Upper lobe of right lung (tissue), 1 donor: Measurements from ENCODE around the gene CGGBP1. TPM values are rescaled to one million over a fixed set of nuclear protein-coding genes. Genes with fewer than 3 reads are reported as not detected.
A peak's percentile ranks its signal among the peaks of the same experiment; 100 is the strongest.

Experiments
- ATAC-seq: fragments of 200-7000 bp; cut with Tn5 transposase; one replicate; pipeline ENCODE4 v1.9.1; 2020; ENCODE audit warnings: mild to moderate bottlenecking, moderate library complexity
- DNase-seq: peaks from one replicate; pipeline ENCODE4 v3.0.0-alpha.2; 2020
- H3K27ac ChIP-seq: fragments of 200-600 bp; one replicate; pipeline ENCODE4 v1.8.0; 2022
- H3K27me3 ChIP-seq: fragments of 200-600 bp; one replicate; pipeline ENCODE4 v1.8.0; 2022; ENCODE audit warnings: mild to moderate bottlenecking
- H3K36me3 ChIP-seq: fragments of 200-600 bp; one replicate; pipeline ENCODE4 v1.8.0; 2022
- H3K4me1 ChIP-seq: fragments of 200-600 bp; one replicate; pipeline ENCODE4 v1.8.0; 2022
- H3K4me3 ChIP-seq: fragments of 200-600 bp; one replicate; pipeline ENCODE4 v1.8.0; 2022; ENCODE audit warnings: mild to moderate bottlenecking
- H3K9me3 ChIP-seq: fragments of 200-600 bp; one replicate; pipeline ENCODE4 v1.8.0; 2022
- intact Hi-C: fragments of 100-400 bp; cut with DNase I; formaldehyde crosslinking; loops from one replicate; pipeline ENCODE4 v1.11.0; 2022
- total RNA-seq: library from RNA; stranded (reverse); fragmentation: NEBNext Ultra II Directional; extraction: Animal tissue kit (Norgen Biotek cat#: 25700); gene quantifications from one replicate; pipeline ENCODE4 v1.2.1, GENCODE V29; 2021
- TF ChIP-seq, protein P1 (sequence below): fragments of 200-600 bp; IDR thresholded peaks from one replicate; pipeline ENCODE4 v1.8.0; 2022; ENCODE audit warnings: antibody characterized with exemption
- donor health status: DM: no; HTN: yes; CAD: no; lungs with severe emphysema.

Gene CGGBP1
- total RNA-seq, 1 donor from 2014 or later = 79.2 TPM

DNA sequence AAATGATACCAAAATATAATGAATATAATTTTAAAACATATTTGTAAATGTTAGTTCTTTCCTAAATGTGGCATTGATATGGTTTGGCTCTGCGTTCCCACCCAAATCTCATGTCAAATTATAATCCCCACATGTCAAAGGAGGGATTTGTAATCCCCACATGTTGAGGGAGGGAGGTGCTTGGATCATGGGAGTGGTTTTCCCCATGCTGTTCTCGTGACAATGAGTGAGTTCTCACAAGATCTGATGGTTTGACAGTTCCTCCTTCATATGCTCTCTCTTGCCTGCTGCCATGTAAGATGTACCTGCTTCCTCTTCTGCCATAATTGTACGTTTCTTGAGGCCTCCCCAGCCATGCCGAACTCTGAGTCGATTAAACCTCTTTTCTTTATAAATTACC is 12.0 kb downstream of the CGGBP1 start:
- intact Hi-C loops = no loop called here
- H3K4me1 ChIP-seq = no peaks in the 10 kb centered on the region
- ATAC-seq (no peak), DNase-seq (no peak)
- no peak overlapping the region for H3K4me3 ChIP-seq
- H3K27ac ChIP-seq = no peak overlapping the region
- TF ChIP-seq, protein P1, sequence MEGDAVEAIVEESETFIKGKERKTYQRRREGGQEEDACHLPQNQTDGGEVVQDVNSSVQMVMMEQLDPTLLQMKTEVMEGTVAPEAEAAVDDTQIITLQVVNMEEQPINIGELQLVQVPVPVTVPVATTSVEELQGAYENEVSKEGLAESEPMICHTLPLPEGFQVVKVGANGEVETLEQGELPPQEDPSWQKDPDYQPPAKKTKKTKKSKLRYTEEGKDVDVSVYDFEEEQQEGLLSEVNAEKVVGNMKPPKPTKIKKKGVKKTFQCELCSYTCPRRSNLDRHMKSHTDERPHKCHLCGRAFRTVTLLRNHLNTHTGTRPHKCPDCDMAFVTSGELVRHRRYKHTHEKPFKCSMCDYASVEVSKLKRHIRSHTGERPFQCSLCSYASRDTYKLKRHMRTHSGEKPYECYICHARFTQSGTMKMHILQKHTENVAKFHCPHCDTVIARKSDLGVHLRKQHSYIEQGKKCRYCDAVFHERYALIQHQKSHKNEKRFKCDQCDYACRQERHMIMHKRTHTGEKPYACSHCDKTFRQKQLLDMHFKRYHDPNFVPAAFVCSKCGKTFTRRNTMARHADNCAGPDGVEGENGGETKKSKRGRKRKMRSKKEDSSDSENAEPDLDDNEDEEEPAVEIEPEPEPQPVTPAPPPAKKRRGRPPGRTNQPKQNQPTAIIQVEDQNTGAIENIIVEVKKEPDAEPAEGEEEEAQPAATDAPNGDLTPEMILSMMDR = no peak
- H3K36me3 ChIP-seq = no peaks in the 10 kb centered on the region
- no peaks in the 10 kb centered on the region for H3K9me3 ChIP-seq
- H3K27me3 ChIP-seq = no peaks in the 10 kb centered on the region

DNA sequence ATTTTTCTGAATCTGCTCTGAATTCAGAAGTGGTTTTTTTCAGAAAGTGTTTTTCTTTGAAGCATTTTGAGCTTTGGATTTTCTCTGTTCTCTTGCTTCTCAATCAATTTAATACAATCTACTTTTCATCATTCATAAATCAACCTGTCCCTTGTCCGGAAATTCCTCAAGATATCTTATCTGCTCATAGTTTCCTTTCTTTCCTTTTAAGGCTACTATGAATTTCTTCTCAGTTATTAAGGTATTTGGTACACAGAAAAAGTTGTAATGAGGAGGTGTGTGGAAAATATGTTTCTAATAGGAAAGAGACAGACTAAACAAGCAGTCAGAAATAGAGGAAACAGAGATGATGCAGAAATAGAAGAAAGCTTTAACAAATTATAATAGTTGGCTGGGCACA is 14.4 kb downstream of the CGGBP1 start:
- no peak overlapping the region for H3K27ac ChIP-seq
- intact Hi-C loops = no loop called here
- ATAC-seq (no peak), DNase-seq (no peak)
- TF ChIP-seq, protein P1 = no peak
- H3K9me3 ChIP-seq = no peaks in the 10 kb centered on the region
- no peak overlapping the region for H3K4me3 ChIP-seq
- no peaks in the 10 kb centered on the region for H3K36me3 ChIP-seq
- no peaks in the 10 kb centered on the region for H3K27me3 ChIP-seq
- H3K4me1 ChIP-seq = no peaks in the 10 kb centered on the region

DNA sequence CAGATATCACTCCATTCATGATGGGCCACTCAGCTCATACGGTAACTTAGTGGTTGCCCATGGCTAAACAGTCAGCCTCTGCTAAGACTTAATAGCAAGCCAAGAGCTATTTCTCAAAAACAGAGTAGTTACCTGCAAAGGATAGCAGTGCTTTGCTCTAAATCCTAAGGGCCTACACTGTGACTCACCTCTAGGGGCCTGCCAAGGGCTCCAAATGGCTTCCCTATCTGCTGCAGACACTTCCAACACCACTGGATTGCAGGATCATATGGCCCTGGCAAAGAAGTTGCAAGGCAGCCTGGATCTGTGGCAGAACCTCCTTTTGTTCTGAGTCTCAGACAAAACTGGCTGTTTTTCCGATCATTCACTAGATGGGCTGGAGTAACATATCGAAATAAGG is 17.8 kb downstream of the CGGBP1 start:
- H3K27me3 ChIP-seq = no peaks in the 10 kb centered on the region
- ATAC-seq (no peak), DNase-seq (no peak)
- no peaks in the 10 kb centered on the region for H3K9me3 ChIP-seq
- H3K4me3 ChIP-seq = no peak overlapping the region
- TF ChIP-seq, protein P1 = no peak
- no peak overlapping the region for H3K27ac ChIP-seq
- no peaks in the 10 kb centered on the region for H3K36me3 ChIP-seq
- H3K4me1 ChIP-seq = no peaks in the 10 kb centered on the region
- intact Hi-C loops = no loop called here

DNA sequence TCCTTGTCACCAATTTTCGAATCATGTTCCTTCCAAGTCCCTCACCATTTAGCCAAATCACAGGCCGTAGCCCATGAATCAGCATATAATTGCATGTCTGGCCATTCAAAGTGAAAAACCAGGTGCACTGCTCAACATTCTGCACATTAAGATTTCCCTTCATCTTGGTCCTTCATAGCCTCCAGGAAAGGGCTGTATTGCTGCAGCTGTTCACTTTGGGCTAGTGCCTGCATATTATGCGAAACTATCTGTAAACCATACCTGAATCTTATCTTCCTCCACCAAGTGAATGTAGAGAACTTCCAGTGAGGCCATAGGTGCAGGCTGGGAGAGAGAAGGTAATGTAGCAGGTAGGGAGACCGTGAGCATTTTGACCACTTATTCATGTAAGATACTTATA is 18.3 kb downstream of the CGGBP1 start:
- no peak overlapping the region for H3K4me3 ChIP-seq
- no peaks in the 10 kb centered on the region for H3K9me3 ChIP-seq
- H3K27me3 ChIP-seq = no peaks in the 10 kb centered on the region
- no peaks in the 10 kb centered on the region for H3K4me1 ChIP-seq
- ATAC-seq (no peak), DNase-seq (no peak)
- TF ChIP-seq, protein P1 = no peak
- intact Hi-C loops = no loop called here
- H3K27ac ChIP-seq = no peak overlapping the region
- no peaks in the 10 kb centered on the region for H3K36me3 ChIP-seq

DNA sequence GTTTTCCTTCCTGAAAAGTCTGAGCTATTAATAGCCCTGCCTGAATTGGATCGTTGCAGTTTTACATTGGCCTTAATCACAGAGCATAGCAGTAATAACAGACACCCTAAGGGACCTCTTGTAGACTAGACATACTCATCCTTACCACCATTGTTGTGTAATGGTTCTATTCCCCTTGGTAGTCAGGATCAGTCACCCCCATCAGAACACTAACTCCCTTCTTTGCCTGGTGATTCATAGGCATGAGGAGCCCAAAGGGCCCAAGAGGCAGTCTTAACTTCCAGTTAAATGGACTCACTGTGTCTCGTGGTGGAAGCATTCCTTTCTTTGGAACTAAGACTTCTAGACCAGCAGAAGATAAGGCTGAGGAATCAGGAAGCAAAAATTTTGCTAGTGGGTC is 20.2 kb downstream of the CGGBP1 start:
- ATAC-seq = peak; percentile 34
- no peak overlapping the region for H3K4me3 ChIP-seq
- intact Hi-C loops = no loop called here

DNA sequence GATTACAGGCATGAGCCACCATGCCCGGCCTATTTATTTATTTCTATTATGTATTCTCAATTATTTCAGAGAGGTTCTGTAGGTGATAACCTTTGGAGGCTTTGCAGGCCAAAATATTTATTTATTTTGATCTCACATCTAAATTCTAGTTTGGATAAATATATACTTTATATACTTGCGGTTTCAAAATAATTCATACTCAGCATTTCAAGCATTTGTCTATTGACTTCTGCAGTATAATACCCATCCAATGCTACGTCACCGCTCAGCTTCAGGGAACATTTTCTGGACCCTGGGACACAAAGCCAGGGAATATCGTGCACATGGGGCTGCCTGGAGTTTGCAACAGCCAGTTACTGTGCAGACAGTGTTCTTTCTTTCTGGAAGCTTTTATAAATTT is 22.6 kb downstream of the CGGBP1 start:
- no peak for ATAC-seq
- Histone ChIP-seq H3K4me3 (no peak overlapping the region), H3K36me3 (no peaks in the 10 kb centered on the region), H3K4me1 (peaks cover 11% of the 10 kb centered on the region), H3K9me3 (no peaks in the 10 kb centered on the region), H3K27me3 (no peaks in the 10 kb centered on the region), H3K27ac (no peak overlapping the region)
- no peak for DNase-seq
- TF ChIP-seq, protein P1 = no peak
- intact Hi-C loops = no loop called here

More for the DNA sequence above, 20.2 kb downstream of the CGGBP1 start:
- H3K36me3 ChIP-seq = no peaks in the 10 kb centered on the region
- H3K27ac ChIP-seq = no peak overlapping the region
- H3K4me1 ChIP-seq = no peaks in the 10 kb centered on the region
- H3K27me3 ChIP-seq = no peaks in the 10 kb centered on the region
- TF ChIP-seq, protein P1 = no peak
- no peak for DNase-seq
- no peaks in the 10 kb centered on the region for H3K9me3 ChIP-seq
